ENCODE data around the gene CPA5. TPM values are rescaled to one million over a fixed set of nuclear protein-coding genes. Genes with fewer than 3 reads are reported as not detected.

CPA5 gene
- total and polyA plus RNA-seq, 2 experiments from 2014 or later = not detected

DNA sequence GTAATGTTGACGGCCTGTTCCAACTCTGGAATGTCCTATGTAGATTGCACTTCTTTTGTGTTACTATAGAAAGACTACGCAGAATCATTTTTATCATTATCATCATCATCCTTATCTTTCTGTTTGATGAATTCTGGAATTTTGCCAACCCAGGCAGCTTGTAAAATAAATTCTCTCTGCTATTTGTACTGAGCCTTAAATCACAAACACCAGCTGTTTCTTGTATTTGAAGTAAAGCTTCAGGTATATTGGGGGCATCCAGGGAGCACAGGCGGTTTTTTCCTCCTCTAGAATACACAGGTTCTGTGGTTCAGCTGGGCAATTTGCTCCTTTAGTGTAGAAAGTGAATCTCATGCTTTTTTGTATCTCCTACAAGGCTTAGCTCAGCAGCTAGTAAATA, 14.9 kb upstream of the CPA5 start:
- Mint-ChIP-seq H3K4me3 (no peak overlapping the region), H3K9me3 (no peaks in the 10 kb centered on the region), H3K27ac (no peak overlapping the region), H3K27me3 (ENCODE audit: insufficient read depth, low read depth, poor library complexity) (no peaks in the 10 kb centered on the region), H3K4me1 (no peaks in the 10 kb centered on the region), H3K36me3 (ENCODE audit: low read depth) (no peaks in the 10 kb centered on the region)
- H3K4me1 ChIP-seq (ENCODE audit: insufficient read depth) = no peaks in the 10 kb centered on the region
- TF ChIP-seq, protein P1, sequence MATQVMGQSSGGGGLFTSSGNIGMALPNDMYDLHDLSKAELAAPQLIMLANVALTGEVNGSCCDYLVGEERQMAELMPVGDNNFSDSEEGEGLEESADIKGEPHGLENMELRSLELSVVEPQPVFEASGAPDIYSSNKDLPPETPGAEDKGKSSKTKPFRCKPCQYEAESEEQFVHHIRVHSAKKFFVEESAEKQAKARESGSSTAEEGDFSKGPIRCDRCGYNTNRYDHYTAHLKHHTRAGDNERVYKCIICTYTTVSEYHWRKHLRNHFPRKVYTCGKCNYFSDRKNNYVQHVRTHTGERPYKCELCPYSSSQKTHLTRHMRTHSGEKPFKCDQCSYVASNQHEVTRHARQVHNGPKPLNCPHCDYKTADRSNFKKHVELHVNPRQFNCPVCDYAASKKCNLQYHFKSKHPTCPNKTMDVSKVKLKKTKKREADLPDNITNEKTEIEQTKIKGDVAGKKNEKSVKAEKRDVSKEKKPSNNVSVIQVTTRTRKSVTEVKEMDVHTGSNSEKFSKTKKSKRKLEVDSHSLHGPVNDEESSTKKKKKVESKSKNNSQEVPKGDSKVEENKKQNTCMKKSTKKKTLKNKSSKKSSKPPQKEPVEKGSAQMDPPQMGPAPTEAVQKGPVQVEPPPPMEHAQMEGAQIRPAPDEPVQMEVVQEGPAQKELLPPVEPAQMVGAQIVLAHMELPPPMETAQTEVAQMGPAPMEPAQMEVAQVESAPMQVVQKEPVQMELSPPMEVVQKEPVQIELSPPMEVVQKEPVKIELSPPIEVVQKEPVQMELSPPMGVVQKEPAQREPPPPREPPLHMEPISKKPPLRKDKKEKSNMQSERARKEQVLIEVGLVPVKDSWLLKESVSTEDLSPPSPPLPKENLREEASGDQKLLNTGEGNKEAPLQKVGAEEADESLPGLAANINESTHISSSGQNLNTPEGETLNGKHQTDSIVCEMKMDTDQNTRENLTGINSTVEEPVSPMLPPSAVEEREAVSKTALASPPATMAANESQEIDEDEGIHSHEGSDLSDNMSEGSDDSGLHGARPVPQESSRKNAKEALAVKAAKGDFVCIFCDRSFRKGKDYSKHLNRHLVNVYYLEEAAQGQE (IDR thresholded peaks at IDR 0.05; ENCODE audit: unreplicated experiment) = no peak
- TF ChIP-seq EZH2phosphoT487 (IDR thresholded peaks at IDR 0.05; ENCODE audit: unreplicated experiment) (no peak), STAT1 (IDR thresholded peaks at IDR 0.05; ENCODE audit: unreplicated experiment) (no peak), ZNF331 (CRISPR knock-in tag; IDR thresholded peaks at IDR 0.05; ENCODE audit: low read depth) (no peak), EZH2 (IDR thresholded peaks at IDR 0.05; ENCODE audit: low read depth, unreplicated experiment) (no peak), ZNF114 (CRISPR knock-in tag; IDR thresholded peaks at IDR 0.05) (no peak), POLR2AphosphoS5 (IDR thresholded peaks at IDR 0.05; ENCODE audit: low read depth) (no peak), CREB1 (CRISPR knock-in tag; IDR thresholded peaks at IDR 0.05; ENCODE audit: low read depth) (no peak)
- TF ChIP-seq, protein P2, sequence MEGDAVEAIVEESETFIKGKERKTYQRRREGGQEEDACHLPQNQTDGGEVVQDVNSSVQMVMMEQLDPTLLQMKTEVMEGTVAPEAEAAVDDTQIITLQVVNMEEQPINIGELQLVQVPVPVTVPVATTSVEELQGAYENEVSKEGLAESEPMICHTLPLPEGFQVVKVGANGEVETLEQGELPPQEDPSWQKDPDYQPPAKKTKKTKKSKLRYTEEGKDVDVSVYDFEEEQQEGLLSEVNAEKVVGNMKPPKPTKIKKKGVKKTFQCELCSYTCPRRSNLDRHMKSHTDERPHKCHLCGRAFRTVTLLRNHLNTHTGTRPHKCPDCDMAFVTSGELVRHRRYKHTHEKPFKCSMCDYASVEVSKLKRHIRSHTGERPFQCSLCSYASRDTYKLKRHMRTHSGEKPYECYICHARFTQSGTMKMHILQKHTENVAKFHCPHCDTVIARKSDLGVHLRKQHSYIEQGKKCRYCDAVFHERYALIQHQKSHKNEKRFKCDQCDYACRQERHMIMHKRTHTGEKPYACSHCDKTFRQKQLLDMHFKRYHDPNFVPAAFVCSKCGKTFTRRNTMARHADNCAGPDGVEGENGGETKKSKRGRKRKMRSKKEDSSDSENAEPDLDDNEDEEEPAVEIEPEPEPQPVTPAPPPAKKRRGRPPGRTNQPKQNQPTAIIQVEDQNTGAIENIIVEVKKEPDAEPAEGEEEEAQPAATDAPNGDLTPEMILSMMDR (conservative IDR thresholded peaks at IDR 0.05; ENCODE audit: low read depth in 2 of 2) = no peak
- TF ChIP-seq, protein P3, sequence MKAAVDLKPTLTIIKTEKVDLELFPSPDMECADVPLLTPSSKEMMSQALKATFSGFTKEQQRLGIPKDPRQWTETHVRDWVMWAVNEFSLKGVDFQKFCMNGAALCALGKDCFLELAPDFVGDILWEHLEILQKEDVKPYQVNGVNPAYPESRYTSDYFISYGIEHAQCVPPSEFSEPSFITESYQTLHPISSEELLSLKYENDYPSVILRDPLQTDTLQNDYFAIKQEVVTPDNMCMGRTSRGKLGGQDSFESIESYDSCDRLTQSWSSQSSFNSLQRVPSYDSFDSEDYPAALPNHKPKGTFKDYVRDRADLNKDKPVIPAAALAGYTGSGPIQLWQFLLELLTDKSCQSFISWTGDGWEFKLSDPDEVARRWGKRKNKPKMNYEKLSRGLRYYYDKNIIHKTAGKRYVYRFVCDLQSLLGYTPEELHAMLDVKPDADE (IDR thresholded peaks at IDR 0.05) = no peak
- no peaks in the 10 kb centered on the region for H3F3A ChIP-seq (replicated peaks; ENCODE audit: low read depth)
- H4K20me1 ChIP-seq (replicated peaks; ENCODE audit: insufficient read depth) = no peaks in the 10 kb centered on the region
- no peaks in the 10 kb centered on the region for H3K27me3 ChIP-seq (ENCODE audit: insufficient read depth)
- peak overlapping the region; percentile 61; the same call in 1 of the 2 replicates for H2AFZ ChIP-seq
- H3K4me3 ChIP-seq = no peak overlapping the region
- H3K36me3 ChIP-seq (ENCODE audit: insufficient read depth) = no peaks in the 10 kb centered on the region
- no peak for DNase-seq (ENCODE audit: low spot score)
- H3K4me2 ChIP-seq = no peak overlapping the region
- H3K79me2 ChIP-seq (replicated peaks; ENCODE audit: insufficient read depth) = no peaks in the 10 kb centered on the region
- H3K9me2 ChIP-seq (ENCODE audit: insufficient read depth) = peaks cover 5% of the 10 kb centered on the region; the same call in 1 of the 2 replicates
- no peak overlapping the region for H3K27ac ChIP-seq (ENCODE audit: low read depth)
- no peak for ATAC-seq

Measured in GM23338 (cell line).